ENCODE results near the gene CEP120.
"Not testable (repeated sequence)": the region's sequence is repeated elsewhere in the genome, so short reads cannot be mapped to it uniquely, and the experiment has no call there.

Gene CEP120

DNA sequence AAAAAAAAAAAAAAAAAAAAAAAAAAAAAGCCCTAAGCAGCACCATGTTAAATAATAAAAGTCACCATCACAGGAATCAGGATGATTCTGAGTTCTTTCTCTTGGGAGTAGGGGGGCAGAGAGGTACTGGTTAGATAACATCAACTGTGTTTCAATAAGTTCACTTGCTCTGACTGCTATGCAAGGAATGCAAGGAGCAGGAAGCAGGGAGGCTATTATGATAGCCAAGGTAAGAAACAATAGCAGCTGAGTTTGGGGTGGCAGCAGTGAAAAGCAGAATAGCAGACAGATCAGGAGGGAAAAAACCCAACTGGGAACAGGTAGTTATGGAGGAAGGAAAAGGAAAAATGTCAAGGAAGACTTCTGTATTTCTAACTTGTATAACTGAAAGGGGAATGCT is 8.2 kb downstream of the CEP120 start:
- H3K9ac ChIP-seq (ENCODE audit: low read length) = no peak overlapping the region
- no peak overlapping the region for H3K27ac ChIP-seq (ENCODE audit: low read length)
- H4K20me1 ChIP-seq (ENCODE audit: insufficient read depth, low read length) = no peaks in the 10 kb centered on the region
- no peaks in the 10 kb centered on the region; the same call in 1 of the 2 replicates for H3K79me2 ChIP-seq (ENCODE audit: low read length)
- H3K36me3 ChIP-seq (replicated peaks; ENCODE audit: insufficient read depth, low read length) = no peaks in the 10 kb centered on the region; the same call in 1 of the 2 replicates
- H3K4me3 ChIP-seq (ENCODE audit: low read length) = no peak overlapping the region
- H3K27me3 ChIP-seq (replicated peaks; ENCODE audit: insufficient read depth, low read length) = no peaks in the 10 kb centered on the region
- H3F3A ChIP-seq (ENCODE audit: insufficient read depth, low read length) = no peaks in the 10 kb centered on the region
- H2AFZ ChIP-seq (ENCODE audit: low read length) = no peak overlapping the region
- TF ChIP-seq EZH2 (optimal IDR thresholded peaks at IDR 0.05; ENCODE audit: low read depth, low read length) (no peak), EZH2phosphoT487 (IDR thresholded peaks at IDR 0.05; ENCODE audit: low read length) (no peak)
- TF ChIP-seq, protein P1, sequence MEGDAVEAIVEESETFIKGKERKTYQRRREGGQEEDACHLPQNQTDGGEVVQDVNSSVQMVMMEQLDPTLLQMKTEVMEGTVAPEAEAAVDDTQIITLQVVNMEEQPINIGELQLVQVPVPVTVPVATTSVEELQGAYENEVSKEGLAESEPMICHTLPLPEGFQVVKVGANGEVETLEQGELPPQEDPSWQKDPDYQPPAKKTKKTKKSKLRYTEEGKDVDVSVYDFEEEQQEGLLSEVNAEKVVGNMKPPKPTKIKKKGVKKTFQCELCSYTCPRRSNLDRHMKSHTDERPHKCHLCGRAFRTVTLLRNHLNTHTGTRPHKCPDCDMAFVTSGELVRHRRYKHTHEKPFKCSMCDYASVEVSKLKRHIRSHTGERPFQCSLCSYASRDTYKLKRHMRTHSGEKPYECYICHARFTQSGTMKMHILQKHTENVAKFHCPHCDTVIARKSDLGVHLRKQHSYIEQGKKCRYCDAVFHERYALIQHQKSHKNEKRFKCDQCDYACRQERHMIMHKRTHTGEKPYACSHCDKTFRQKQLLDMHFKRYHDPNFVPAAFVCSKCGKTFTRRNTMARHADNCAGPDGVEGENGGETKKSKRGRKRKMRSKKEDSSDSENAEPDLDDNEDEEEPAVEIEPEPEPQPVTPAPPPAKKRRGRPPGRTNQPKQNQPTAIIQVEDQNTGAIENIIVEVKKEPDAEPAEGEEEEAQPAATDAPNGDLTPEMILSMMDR (IDR thresholded peaks at IDR 0.05; ENCODE audit: low read length) = no peak
- no peak for DNase-seq
- no peaks in the 10 kb centered on the region for H3K9me2 ChIP-seq (replicated peaks; ENCODE audit: insufficient read depth, low read length)
- H3K4me2 ChIP-seq (ENCODE audit: low read depth, low read length) = no peak overlapping the region
- no peaks in the 10 kb centered on the region for H3K4me1 ChIP-seq (ENCODE audit: low read length)
- H3K9me3 ChIP-seq (replicated peaks; ENCODE audit: insufficient read depth, low read length) = no peaks in the 10 kb centered on the region

DNA sequence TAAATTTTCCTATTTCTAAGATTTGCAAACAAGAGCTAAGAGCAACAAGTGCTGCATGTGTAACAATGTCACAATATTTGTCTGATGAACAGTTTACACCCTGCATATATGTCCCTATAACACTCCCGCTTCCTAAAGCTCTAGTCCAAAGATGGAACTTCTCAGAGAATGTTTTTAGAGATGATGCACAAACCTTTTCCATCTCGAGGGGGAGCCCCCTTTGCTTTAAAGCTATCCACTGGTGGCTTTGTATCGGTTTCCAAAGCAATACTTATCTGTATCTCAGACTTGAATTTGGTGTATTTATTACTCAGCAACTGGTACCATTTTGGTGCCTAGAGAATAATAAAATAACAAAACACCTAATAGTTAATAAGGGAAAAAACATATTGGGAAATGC is 11.0 kb downstream of the CEP120 start:
- Histone ChIP-seq H3K9me3 (replicated peaks; ENCODE audit: insufficient read depth, low read length) (no peaks in the 10 kb centered on the region), H3K4me2 (ENCODE audit: low read depth, low read length) (no peak overlapping the region), H3K9me2 (replicated peaks; ENCODE audit: insufficient read depth, low read length) (no peaks in the 10 kb centered on the region), H3K4me1 (ENCODE audit: low read length) (no peaks in the 10 kb centered on the region), H3K27ac (ENCODE audit: low read length) (no peak overlapping the region), H3K9ac (ENCODE audit: low read length) (no peak overlapping the region), H3K4me3 (ENCODE audit: low read length) (no peak overlapping the region), H4K20me1 (ENCODE audit: insufficient read depth, low read length) (no peaks in the 10 kb centered on the region), H3K79me2 (ENCODE audit: low read length) (no peaks in the 10 kb centered on the region), H2AFZ (ENCODE audit: low read length) (no peak overlapping the region), H3K36me3 (replicated peaks; ENCODE audit: insufficient read depth, low read length) (no peaks in the 10 kb centered on the region; the same call in 1 of the 2 replicates), H3F3A (ENCODE audit: insufficient read depth, low read length) (no peaks in the 10 kb centered on the region), H3K27me3 (replicated peaks; ENCODE audit: insufficient read depth, low read length) (no peaks in the 10 kb centered on the region)
- no peak for DNase-seq
- TF ChIP-seq, protein P1 (IDR thresholded peaks at IDR 0.05; ENCODE audit: low read length) = no peak
- TF ChIP-seq EZH2phosphoT487 (IDR thresholded peaks at IDR 0.05; ENCODE audit: low read length) (no peak), EZH2 (optimal IDR thresholded peaks at IDR 0.05; ENCODE audit: low read depth, low read length) (no peak)

DNA sequence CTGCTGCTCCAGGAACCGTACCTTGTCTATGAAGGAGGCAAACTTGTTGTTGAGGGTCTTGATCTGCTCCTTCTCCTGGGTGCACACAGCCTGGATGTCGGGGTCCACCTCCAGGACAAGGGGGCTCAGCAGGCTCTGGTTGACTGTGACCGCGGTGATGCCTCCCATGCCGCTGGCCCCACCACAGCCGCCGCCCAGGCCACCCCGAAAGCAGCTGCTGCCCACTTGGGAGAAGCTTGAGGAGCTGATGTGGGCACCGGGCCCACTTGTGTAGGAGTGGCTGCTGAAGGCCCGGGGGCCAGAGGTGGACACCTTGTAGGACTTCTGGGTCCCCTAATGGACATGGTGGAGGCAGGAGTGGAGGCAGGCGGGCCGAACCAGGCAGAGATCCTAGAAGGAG is 21.2 kb downstream of the CEP120 start:
- H3K4me2 ChIP-seq (ENCODE audit: low read depth, low read length); H3K9ac ChIP-seq (ENCODE audit: low read length); H3K9me3 ChIP-seq (replicated peaks; ENCODE audit: insufficient read depth, low read length); DNase-seq; H3K4me1 ChIP-seq (ENCODE audit: low read length); H3F3A ChIP-seq (ENCODE audit: insufficient read depth, low read length); H4K20me1 ChIP-seq (ENCODE audit: insufficient read depth, low read length); H3K79me2 ChIP-seq (ENCODE audit: low read length); H3K27me3 ChIP-seq (replicated peaks; ENCODE audit: insufficient read depth, low read length); H3K9me2 ChIP-seq (replicated peaks; ENCODE audit: insufficient read depth, low read length); H2AFZ ChIP-seq (ENCODE audit: low read length); H3K36me3 ChIP-seq (replicated peaks; ENCODE audit: insufficient read depth, low read length); H3K4me3 ChIP-seq (ENCODE audit: low read length); H3K27ac ChIP-seq (ENCODE audit: low read length): not testable (repeated sequence)

DNA sequence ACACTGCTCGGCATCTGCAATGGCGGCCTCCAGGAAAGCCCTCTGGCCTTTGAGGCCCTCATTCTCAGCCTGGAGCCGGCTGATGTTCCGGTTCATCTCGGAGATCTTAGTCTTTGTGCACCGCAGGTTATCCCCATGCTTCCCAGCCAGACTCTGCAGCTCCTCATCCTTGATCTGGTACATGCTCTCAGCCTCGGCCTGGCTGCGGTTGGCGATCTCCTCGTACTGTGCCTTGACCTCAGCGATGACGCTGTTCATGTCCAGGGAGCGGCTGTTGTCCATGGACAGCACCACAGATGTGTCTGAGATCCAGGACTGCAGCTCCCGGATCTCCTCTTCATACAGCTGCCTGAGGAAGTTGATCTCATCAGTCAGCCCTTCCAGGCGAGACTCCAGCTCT is 21.9 kb downstream of the CEP120 start:
- H3K4me3 ChIP-seq (ENCODE audit: low read length) = no peak overlapping the region
- DNase-seq = no peak
- H3K9me2 ChIP-seq (replicated peaks; ENCODE audit: insufficient read depth, low read length) = no peaks in the 10 kb centered on the region
- TF ChIP-seq EZH2phosphoT487 (IDR thresholded peaks at IDR 0.05; ENCODE audit: low read length) (no peak), EZH2 (optimal IDR thresholded peaks at IDR 0.05; ENCODE audit: low read depth, low read length) (no peak)
- TF ChIP-seq, protein P1 (IDR thresholded peaks at IDR 0.05; ENCODE audit: low read length) = no peak
- H3K9ac ChIP-seq (ENCODE audit: low read length) = no peak overlapping the region
- no peaks in the 10 kb centered on the region for H3K27me3 ChIP-seq (replicated peaks; ENCODE audit: insufficient read depth, low read length)
- H3F3A ChIP-seq (ENCODE audit: insufficient read depth, low read length) = no peaks in the 10 kb centered on the region
- no peak overlapping the region for H3K4me2 ChIP-seq (ENCODE audit: low read depth, low read length)
- no peak overlapping the region for H3K27ac ChIP-seq (ENCODE audit: low read length)
- no peaks in the 10 kb centered on the region for H4K20me1 ChIP-seq (ENCODE audit: insufficient read depth, low read length)
- H3K36me3 ChIP-seq (replicated peaks; ENCODE audit: insufficient read depth, low read length) = no peaks in the 10 kb centered on the region
- no peak overlapping the region for H2AFZ ChIP-seq (ENCODE audit: low read length)
- no peaks in the 10 kb centered on the region for H3K9me3 ChIP-seq (replicated peaks; ENCODE audit: insufficient read depth, low read length)
- H3K4me1 ChIP-seq (ENCODE audit: low read length) = no peaks in the 10 kb centered on the region
- H3K79me2 ChIP-seq (ENCODE audit: low read length) = no peaks in the 10 kb centered on the region

DNA sequence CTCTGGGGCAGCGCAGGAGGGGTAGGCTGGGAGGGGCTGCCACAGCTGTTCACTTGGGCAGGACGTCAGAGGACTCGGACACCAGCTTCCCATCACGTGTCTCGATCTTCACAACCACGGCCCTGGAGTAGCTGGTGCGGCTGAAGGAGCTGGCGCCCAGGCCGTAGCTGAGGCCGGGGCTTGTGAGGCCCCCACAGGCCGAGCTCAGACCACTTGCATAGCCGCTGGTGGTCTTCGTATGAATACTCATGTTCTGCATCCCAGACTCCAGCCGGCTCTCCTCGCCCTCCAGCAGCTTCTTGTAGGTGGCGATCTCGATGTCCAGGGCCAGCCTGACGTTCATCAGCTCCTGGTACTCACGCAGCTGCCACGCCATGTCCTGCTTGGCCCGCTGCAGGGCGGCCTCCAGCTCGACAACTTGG is 22.3 kb downstream of the CEP120 start:
- H3K9ac ChIP-seq (ENCODE audit: low read length); H3K4me2 ChIP-seq (ENCODE audit: low read depth, low read length); H3K9me2 ChIP-seq (replicated peaks; ENCODE audit: insufficient read depth, low read length); H3K9me3 ChIP-seq (replicated peaks; ENCODE audit: insufficient read depth, low read length); H3K27me3 ChIP-seq (replicated peaks; ENCODE audit: insufficient read depth, low read length); H3K79me2 ChIP-seq (ENCODE audit: low read length); DNase-seq; H3K4me3 ChIP-seq (ENCODE audit: low read length); H2AFZ ChIP-seq (ENCODE audit: low read length); H3K4me1 ChIP-seq (ENCODE audit: low read length); H4K20me1 ChIP-seq (ENCODE audit: insufficient read depth, low read length); H3K27ac ChIP-seq (ENCODE audit: low read length); H3K36me3 ChIP-seq (replicated peaks; ENCODE audit: insufficient read depth, low read length); H3F3A ChIP-seq (ENCODE audit: insufficient read depth, low read length): not testable (repeated sequence)

Data from MM.1S (cell line).